ENCODE results near the gene KLHDC1.

Gene KLHDC1

GRCh38 chr14:49792618-49793017 lies 99.7 kb downstream of the KLHDC1 start:
- DNase-seq, result no peak

DNA sequence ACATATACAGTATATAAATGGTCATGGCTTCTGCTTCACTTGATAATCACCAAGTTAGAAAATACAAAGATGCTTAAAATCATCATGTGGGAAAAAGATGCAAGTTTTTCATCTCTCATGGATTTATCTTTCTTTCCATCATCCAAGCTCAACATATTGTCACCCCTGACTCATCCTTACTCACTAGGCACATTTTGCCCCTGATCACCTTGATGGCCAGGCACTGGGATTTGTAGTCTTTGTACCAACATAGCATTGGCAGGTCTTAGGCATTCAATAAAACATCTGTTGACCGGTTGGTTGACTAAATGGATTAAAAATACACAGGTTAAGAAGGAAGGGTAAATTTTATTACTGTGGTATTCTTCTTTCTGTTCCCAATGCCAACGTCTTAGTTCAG lies 103.1 kb downstream of the KLHDC1 start:
- DNase-seq, result no peak
